22Rv1 (cell line): ENCODE data around the gene NR2F1-AS1.

Experiments used
- ZFX ChIP-seq: fragments of 450-650 bp; IDR thresholded peaks from 2 replicates; pipeline ENCODE4 v1.6.1; 2017; ENCODE audit warnings: antibody characterized with exemption, borderline replicate concordance
- TF ChIP-seq, protein P1 (sequence below): fragments of 450-650 bp; IDR thresholded peaks from 2 replicates; pipeline ENCODE4 v1.5.1; 2017; ENCODE audit warnings: mild to moderate bottlenecking

GRCh38 chr5:93503598-93504067 is 77.4 kb downstream of the NR2F1-AS1 start:
- TF ChIP-seq, protein P1, sequence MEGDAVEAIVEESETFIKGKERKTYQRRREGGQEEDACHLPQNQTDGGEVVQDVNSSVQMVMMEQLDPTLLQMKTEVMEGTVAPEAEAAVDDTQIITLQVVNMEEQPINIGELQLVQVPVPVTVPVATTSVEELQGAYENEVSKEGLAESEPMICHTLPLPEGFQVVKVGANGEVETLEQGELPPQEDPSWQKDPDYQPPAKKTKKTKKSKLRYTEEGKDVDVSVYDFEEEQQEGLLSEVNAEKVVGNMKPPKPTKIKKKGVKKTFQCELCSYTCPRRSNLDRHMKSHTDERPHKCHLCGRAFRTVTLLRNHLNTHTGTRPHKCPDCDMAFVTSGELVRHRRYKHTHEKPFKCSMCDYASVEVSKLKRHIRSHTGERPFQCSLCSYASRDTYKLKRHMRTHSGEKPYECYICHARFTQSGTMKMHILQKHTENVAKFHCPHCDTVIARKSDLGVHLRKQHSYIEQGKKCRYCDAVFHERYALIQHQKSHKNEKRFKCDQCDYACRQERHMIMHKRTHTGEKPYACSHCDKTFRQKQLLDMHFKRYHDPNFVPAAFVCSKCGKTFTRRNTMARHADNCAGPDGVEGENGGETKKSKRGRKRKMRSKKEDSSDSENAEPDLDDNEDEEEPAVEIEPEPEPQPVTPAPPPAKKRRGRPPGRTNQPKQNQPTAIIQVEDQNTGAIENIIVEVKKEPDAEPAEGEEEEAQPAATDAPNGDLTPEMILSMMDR = no peak
- no peak for TF ChIP-seq ZFX
